Thymus (tissue), 11 donors: ENCODE measurements around the gene KRT74. TPM values are rescaled to one million over a fixed set of nuclear protein-coding genes. Genes with fewer than 3 reads are reported as not detected.

Experiments used
- DNase-seq, 9 donors: peaks; one replicate each; pipeline ENCODE4 v3.0.0-alpha.2; 2013; ENCODE audit warnings: low spot score in 9 of 9, low read depth in 6 of 9, missing footprints in 1 of 9
- H3K27ac ChIP-seq, 2 donors: one replicate each; pipeline ENCODE4 v1.5.1; 2013; ENCODE audit warnings: control low read depth in 1 of 2, low read depth in 1 of 2, low read length in 1 of 2, mild to moderate bottlenecking in 1 of 2, moderate library complexity in 1 of 2
- H3K27me3 ChIP-seq, 2 donors: one replicate each; pipeline ENCODE4 v1.5.1; 2013; ENCODE audit warnings: low read length in 1 of 2; ENCODE audit not compliant: control insufficient read depth in 2 of 2, insufficient read depth in 1 of 2
- H3K36me3 ChIP-seq, 2 donors: one replicate each; pipeline ENCODE4 v1.5.1; 2013; ENCODE audit warnings: low read length in 1 of 2, mild to moderate bottlenecking in 1 of 2, moderate library complexity in 1 of 2; ENCODE audit not compliant: control insufficient read depth in 2 of 2, insufficient read depth in 2 of 2
- H3K4me1 ChIP-seq, 2 donors: one replicate each; pipeline ENCODE4 v1.5.1; 2013; ENCODE audit warnings: low read length in 2 of 2; ENCODE audit not compliant: control insufficient read depth in 2 of 2, insufficient read depth in 2 of 2
- H3K4me3 ChIP-seq, 2 donors: one replicate each; pipeline ENCODE4 v1.5.1; 2013; ENCODE audit warnings: low read length in 2 of 2, control low read depth in 1 of 2, mild to moderate bottlenecking in 1 of 2
- H3K9me3 ChIP-seq, 2 donors: one replicate each; pipeline ENCODE4 v1.5.1; 2013; ENCODE audit warnings: low read length in 1 of 2, mild to moderate bottlenecking in 1 of 2; ENCODE audit not compliant: control insufficient read depth in 2 of 2, insufficient read depth in 1 of 2
- WGBS: extraction: QIAGEN DNeasy Blood & Tissue Kit; methylation state at CpG from one replicate; pipeline ENCODE4 v1.1.7; 2013; 5-methylcytosine and 5-hydroxymethylcytosine counted together
- polyA plus RNA-seq: library from polyadenylated mRNA; stranded (reverse); fragments of 200-250 nt; gene quantifications from one replicate; pipeline ENCODE4 v1.2.3, GENCODE V29; 2013
- total RNA-seq: library from RNA; stranded (reverse); fragments of 120-200 nt; gene quantifications from one replicate; pipeline ENCODE4 v1.2.4, GENCODE V29; 2013
- donor health status: healthy.

KRT74 gene
- total and polyA plus RNA-seq, 2 donors: 0.09 to 0.34 TPM

- Histone ChIP-seq H3K4me1 (no peaks in the 10 kb centered on the region), H3K4me3 (no peak overlapping the region), H3K27ac (no peak overlapping the region), H3K36me3 (no peaks in the 10 kb centered on the region), H3K9me3 (no peaks in the 10 kb centered on the region), H3K27me3 (peaks cover 0 to 8% of the 10 kb centered on the region in 2 donors)
- WGBS: 91% methylated on average over 15 of the region's 15 CpGs
- no peak for DNase-seq
These were observed 337 bp downstream of the KRT74 start for GRCh38 chr12:52573306-52573705.

GRCh38 chr12:52570511-52570910 lies 3.1 kb downstream of the KRT74 start:
- DNase-seq: no peak
- Histone ChIP-seq H3K36me3 (no peaks in the 10 kb centered on the region), H3K4me1 (no peaks in the 10 kb centered on the region), H3K27ac (no peak overlapping the region), H3K4me3 (no peak overlapping the region), H3K27me3 (peaks cover 0 to 11% of the 10 kb centered on the region in 2 donors), H3K9me3 (no peaks in the 10 kb centered on the region)
- 98% methylated on average over 10 of the region's 10 CpGs for WGBS

- Histone ChIP-seq H3K27me3 (peaks cover 0 to 15% of the 10 kb centered on the region in 2 donors), H3K4me1 (no peaks in the 10 kb centered on the region), H3K36me3 (no peaks in the 10 kb centered on the region), H3K4me3 (no peak overlapping the region), H3K27ac (no peak overlapping the region), H3K9me3 (no peaks in the 10 kb centered on the region)
- no peak for DNase-seq
- WGBS: 88% methylated on average over 12 of the region's 12 CpGs
These were observed 5.5 kb downstream of the KRT74 start for GRCh38 chr12:52568111-52568510.

GRCh38 chr12:52566847-52567291 lies 6.8 kb downstream of the KRT74 start:
- no peak for DNase-seq
- H3K36me3 ChIP-seq: no peaks in the 10 kb centered on the region
- peaks cover 0 to 15% of the 10 kb centered on the region in 2 donors for H3K27me3 ChIP-seq
- H3K4me3 ChIP-seq: no peak overlapping the region
- no peaks in the 10 kb centered on the region for H3K4me1 ChIP-seq
- no peak overlapping the region for H3K27ac ChIP-seq
- no peaks in the 10 kb centered on the region for H3K9me3 ChIP-seq
- 84% methylated on average over 8 of the region's 8 CpGs for WGBS

GRCh38 chr12:52564582-52564981 lies 9.1 kb downstream of the KRT74 start:
- H3K9me3 ChIP-seq: no peaks in the 10 kb centered on the region
- 88% methylated on average over 1 of the region's 1 CpG for WGBS
- peaks cover 0 to 15% of the 10 kb centered on the region in 2 donors for H3K27me3 ChIP-seq
- no peak for DNase-seq
- H3K4me3 ChIP-seq: no peak overlapping the region
- H3K4me1 ChIP-seq: no peaks in the 10 kb centered on the region
- no peaks in the 10 kb centered on the region for H3K36me3 ChIP-seq
- no peak overlapping the region for H3K27ac ChIP-seq

GRCh38 chr12:52561880-52562449 lies 11.7 kb downstream of the KRT74 start:
- H3K27ac ChIP-seq: no peak overlapping the region
- H3K36me3 ChIP-seq: no peaks in the 10 kb centered on the region
- no peak overlapping the region for H3K4me3 ChIP-seq
- H3K9me3 ChIP-seq: no peaks in the 10 kb centered on the region
- no peaks in the 10 kb centered on the region for H3K4me1 ChIP-seq
- peaks cover 0 to 17% of the 10 kb centered on the region in 2 donors for H3K27me3 ChIP-seq
- 84% methylated on average over 3 of the region's 3 CpGs for WGBS
- no peak for DNase-seq

GRCh38 chr12:52559979-52560378 lies 13.7 kb downstream of the KRT74 start:
- Histone ChIP-seq H3K4me3 (no peak overlapping the region), H3K4me1 (no peaks in the 10 kb centered on the region), H3K27ac (no peak overlapping the region), H3K9me3 (peaks cover 0 to 1% of the 10 kb centered on the region in 2 donors), H3K27me3 (peaks cover 0 to 9% of the 10 kb centered on the region in 2 donors), H3K36me3 (no peaks in the 10 kb centered on the region)
- WGBS: 90% methylated on average over 4 of the region's 4 CpGs
- no peak for DNase-seq

GRCh38 chr12:52558781-52559445 lies 14.7 kb downstream of the KRT74 start:
- no peak for DNase-seq
- Histone ChIP-seq H3K36me3 (no peaks in the 10 kb centered on the region), H3K27me3 (peaks cover 0 to 7% of the 10 kb centered on the region in 2 donors), H3K4me1 (no peaks in the 10 kb centered on the region), H3K27ac (no peak overlapping the region), H3K4me3 (no peak overlapping the region), H3K9me3 (peaks cover 0 to 1% of the 10 kb centered on the region in 2 donors)
- 83% methylated on average over 8 of the region's 8 CpGs for WGBS

GRCh38 chr12:52557476-52557875 lies 16.2 kb downstream of the KRT74 start:
- no peak overlapping the region for H3K27ac ChIP-seq
- DNase-seq: no peak
- peaks cover 0 to 4% of the 10 kb centered on the region in 2 donors for H3K27me3 ChIP-seq
- no peaks in the 10 kb centered on the region for H3K4me1 ChIP-seq
- 67% methylated on average over 2 of the region's 2 CpGs for WGBS
- no peak overlapping the region for H3K4me3 ChIP-seq
- no peaks in the 10 kb centered on the region for H3K36me3 ChIP-seq
- H3K9me3 ChIP-seq: peaks cover 0 to 1% of the 10 kb centered on the region in 2 donors
